Left colon (tissue), 2 donors: ENCODE measurements around the gene C1QB. TPM values are rescaled to one million over a fixed set of nuclear protein-coding genes. Genes with fewer than 3 reads are reported as not detected.

Experiments used
- ATAC-seq: fragments of 200-7000 bp; cut with Tn5 transposase; one replicate; pipeline ENCODE4 v1.9.1; 2020; ENCODE audit warnings: mild to moderate bottlenecking, moderate library complexity
- DNase-seq, 2 donors: peaks; one replicate each; pipeline ENCODE4 v3.0.0-alpha.2; 2020
- intact Hi-C, 2 donors: fragments of 100-400 bp; cut with DNase I in 1 of 2; cut with micrococcal nuclease in 1 of 2; formaldehyde crosslinking; loops; one replicate each; pipeline versions ENCODE4 v1.11.2 to v1.14.0; 2022; cut with DNase I, micrococcal nuclease
- total RNA-seq, 2 donors: library from RNA; stranded (reverse); fragmentation: NEBNext Ultra II Directional; extraction: Animal tissue kit (Norgen Biotek cat#: 25700); gene quantifications; one replicate each; pipeline ENCODE4 v1.2.1, GENCODE V29; 2021
- donor health status: DM: no; HTN: no; CAD: no.
- donor health status: DM: yes; HTN: yes; CAD: no.

C1QB gene
- total RNA-seq, 2 donors from 2014 or later: 32.5 to 150 TPM

- ATAC-seq (no peak), DNase-seq (no peak)
- intact Hi-C loops: no loop called here
These were observed 24.2 kb upstream of the C1QB start for GRCh38 chr1:22628698-22629444.

GRCh38 chr1:22629886-22630285 is 23.1 kb upstream of the C1QB start:
- intact Hi-C loops: no loop called here
- DNase-seq (no peak), ATAC-seq (peak; percentile 60)

GRCh38 chr1:22633697-22634463 is 19.2 kb upstream of the C1QB start:
- intact Hi-C loops: no loop called here
- DNase-seq (no peak), ATAC-seq (no peak)

- ATAC-seq (no peak), DNase-seq (no peak)
- intact Hi-C loops: no loop called here
These were observed 17.6 kb upstream of the C1QB start for GRCh38 chr1:22635436-22635835.

GRCh38 chr1:22636353-22636752 is 16.7 kb upstream of the C1QB start, which contains the start of gene C1QA:
Gene C1QA (plus strand): TSS chr1:22636628. CDS start chr1:22637617, 989 bp downstream.
- intact Hi-C loops: no loop called here
- DNase-seq (peak; percentile 30 to 58), ATAC-seq (peak; percentile 32)

GRCh38 chr1:22636927-22637326 is 16.1 kb upstream of the C1QB start:
- intact Hi-C loops: no loop called here
- DNase-seq (no peak), ATAC-seq (no peak)

GRCh38 chr1:22637907-22638445 is 15.1 kb upstream of the C1QB start:
- no peak for DNase-seq
- ATAC-seq: no peak
- intact Hi-C loops: no loop called here

- ATAC-seq (no peak), DNase-seq (no peak)
- intact Hi-C loops: no loop called here
These were observed 14.4 kb upstream of the C1QB start for GRCh38 chr1:22638476-22639234.

GRCh38 chr1:22639286-22639685 is 13.8 kb upstream of the C1QB start:
- DNase-seq (peak in 1 of 2 donors; percentile 19), ATAC-seq (no peak)
- intact Hi-C loops: no loop called here

- DNase-seq (no peak), ATAC-seq (no peak)
- intact Hi-C loops: loop anchor here (2.0 to 5.0 kb wide), 2 partner anchors 219 to 222 kb away; no protein-coding TSS in a partner anchor
These were observed 11.8 kb upstream of the C1QB start for GRCh38 chr1:22641247-22641646.

GRCh38 chr1:22641906-22642636 is 11.0 kb upstream of the C1QB start:
- intact Hi-C loops: loop anchor here (2.0 to 5.0 kb wide), 2 partner anchors 220 to 223 kb away; no protein-coding TSS in a partner anchor
- DNase-seq: peak; percentile 55 to 88
- peak; percentile 93 for ATAC-seq

- intact Hi-C loops: loop anchor here in 1 of 2 donors (5.0 kb wide), 1 partner anchor 221 kb away; no protein-coding TSS in a partner anchor
- DNase-seq: peak; percentile 26 to 54
- peak; percentile 21 for ATAC-seq
These were observed 9.7 kb upstream of the C1QB start, which contains the start of gene C1QC for GRCh38 chr1:22643381-22643780. Gene C1QC (plus strand): TSS chr1:22643633. CDS start chr1:22644024, 391 bp downstream.

- no peak for ATAC-seq
- no peak for DNase-seq
- intact Hi-C loops: loop anchor here in 1 of 2 donors (5.0 kb wide), 1 partner anchor 222 kb away; no protein-coding TSS in a partner anchor
These were observed 9.1 kb upstream of the C1QB start for GRCh38 chr1:22643928-22644327.

GRCh38 chr1:22645931-22646330 is 7.1 kb upstream of the C1QB start:
- no peak for DNase-seq
- intact Hi-C loops: no loop called here
- ATAC-seq: no peak

GRCh38 chr1:22646384-22646783 is 6.7 kb upstream of the C1QB start:
- intact Hi-C loops: no loop called here

GRCh38 chr1:22650089-22650693 is 2.8 kb upstream of the C1QB start:
- intact Hi-C loops: no loop called here
- ATAC-seq (no peak), DNase-seq (no peak)

More at GRCh38 chr1:22646384-22646783, 6.7 kb upstream of the C1QB start:
- ATAC-seq (no peak), DNase-seq (no peak)

GRCh38 chr1:22651941-22652856 is 837 bp upstream of the C1QB start:
- ATAC-seq (no peak), DNase-seq (no peak)
- intact Hi-C loops: no loop called here
